Stomach (tissue), 9 donors: ENCODE results near the gene MLLT10. TPM values are rescaled to one million over a fixed set of nuclear protein-coding genes. Genes with fewer than 3 reads are reported as not detected.

ENCODE experiments used
- DNase-seq, 2 donors: peaks; one replicate each; pipeline versions ENCODE4 v3.0.0 to v3.0.0-alpha.2; 2013 to 2019
- H3K27ac ChIP-seq, 5 donors: fragments of 200-600 bp in 4 of 5; sonication (generic) in 4 of 5; one replicate each; pipeline ENCODE4 v1.5.1; 2013 to 2019; ENCODE audit warnings: mild to moderate bottlenecking in 1 of 5, moderate library complexity in 1 of 5
- H3K27me3 ChIP-seq, 3 donors: fragments of 200-600 bp; sonication (generic); one replicate each; pipeline ENCODE4 v1.5.1; 2017 to 2019; ENCODE audit warnings: mixed run types in 1 of 3
- H3K36me3 ChIP-seq, 4 donors: fragments of 200-600 bp; sonication (generic); 1 replicate in 3 of 4; 2 replicates in 1 of 4; pipeline ENCODE4 v1.5.1; 2016 to 2019
- H3K4me1 ChIP-seq, 4 donors: fragments of 200-600 bp; sonication (generic); one replicate each; pipeline ENCODE4 v1.5.1; 2016 to 2019
- H3K4me3 ChIP-seq, 4 donors: fragments of 200-600 bp; sonication (generic) in 3 of 4; one replicate each; pipeline ENCODE4 v1.5.1; 2016 to 2019; ENCODE audit warnings: mild to moderate bottlenecking in 1 of 4
- H3K9me3 ChIP-seq, 4 donors: fragments of 200-600 bp; sonication (generic); one replicate each; pipeline ENCODE4 v1.5.1; 2016 to 2019
- CTCF ChIP-seq, 7 experiments: fragments of 450-650 bp in 4 of 7; fragments of 200-600 bp in 3 of 7; sonication (generic) in 3 of 7; IDR thresholded peaks; one replicate each; pipeline ENCODE4 v1.5.1; 2016 to 2019; ENCODE audit warnings: antibody characterized with exemption in 7 of 7, control low read depth in 2 of 7, mild to moderate bottlenecking in 1 of 7
- EP300 ChIP-seq: sonication (generic); formaldehyde crosslinking; IDR thresholded peaks from one replicate; pipeline ENCODE4 v1.6.1; 2017; ENCODE audit warnings: antibody characterized with exemption
- POLR2A ChIP-seq, 4 donors: fragments of 450-650 bp; IDR thresholded peaks; one replicate each; pipeline ENCODE4 v1.6.1; 2016; ENCODE audit warnings: antibody characterized with exemption in 4 of 4, control low read depth in 2 of 4, mild to moderate bottlenecking in 1 of 4, moderate library complexity in 1 of 4
- POLR2AphosphoS5 ChIP-seq, 3 donors: sonication (generic); formaldehyde crosslinking; IDR thresholded peaks; one replicate each; pipeline ENCODE4 v1.6.1; 2016; ENCODE audit warnings: antibody characterized with exemption in 3 of 3
- WGBS, 5 donors: extraction: QIAGEN DNeasy Blood & Tissue Kit in 3 of 5; methylation state at CpG; one replicate each; pipeline versions ENCODE4 v1.1.5 to v1.1.7; 2013 to 2018; 5-methylcytosine and 5-hydroxymethylcytosine counted together
- intact Hi-C: fragments of 100-400 bp; cut with DNase I; formaldehyde crosslinking; loops from one replicate; pipeline ENCODE4 v1.15.1; 2023; ENCODE audit warnings: low total_unique reads
- polyA plus RNA-seq, 3 donors: library from polyadenylated mRNA; stranded (reverse); fragments of 200-250 nt; gene quantifications; one replicate each; pipeline ENCODE4 v1.2.3, GENCODE V29; 2013
- total RNA-seq, 5 donors: library from RNA; depleted of rRNA; stranded (reverse); fragments of >200 nt; gene quantifications; one replicate each; pipeline versions ENCODE4 v1.1.0 to v1.2.3, GENCODE V29; 2014 to 2016
- donor health status: healthy with polysubstance abuse.
- donor health status: Bipolar disorder and iron deficiency.
- donor health status: healthy.

Gene MLLT10
- total and polyA plus RNA-seq, 8 donors, result 12.8 to 76.9 (median 23.8) TPM

- H3K36me3 ChIP-seq, result peaks cover 0 to 22% (median 14%) of the 10 kb centered on the region in 4 donors
- 91 to 98% (median 94%) methylated on average over 5 of the region's 5 CpGs for WGBS, 5 donors
- H3K4me3 ChIP-seq, result no peak overlapping the region
- DNase-seq, result no peak
- no peaks in the 10 kb centered on the region for H3K9me3 ChIP-seq
- H3K27ac ChIP-seq, result no peak overlapping the region
- H3K4me1 ChIP-seq, result peaks cover 0 to 13% (median 0%) of the 10 kb centered on the region in 4 donors
- H3K27me3 ChIP-seq, result no peaks in the 10 kb centered on the region
- intact Hi-C loops, result no loop called here
- no peak for TF ChIP-seq CTCF (IDR thresholded peaks at IDR 0.05)
These were observed 60.0 kb downstream of the MLLT10 start for GRCh38 chr10:21593986-21594385.

- no peak for DNase-seq
- intact Hi-C loops, result no loop called here
- H3K27ac ChIP-seq, result no peak overlapping the region
- 75 to 82% (median 79%) methylated on average over 2 of the region's 2 CpGs for WGBS, 5 donors
- H3K4me1 ChIP-seq, result peaks cover 0 to 41% (median 3%) of the 10 kb centered on the region in 4 donors
- no peaks in the 10 kb centered on the region for H3K27me3 ChIP-seq
- TF ChIP-seq EP300, result no peak
- no peak for TF ChIP-seq CTCF (IDR thresholded peaks at IDR 0.05)
- TF ChIP-seq POLR2A (IDR thresholded peaks at IDR 0.05), result no peak
- no peak for TF ChIP-seq POLR2AphosphoS5 (IDR thresholded peaks at IDR 0.05)
- H3K4me3 ChIP-seq, result no peak overlapping the region
- peaks cover 0 to 10% (median 8%) of the 10 kb centered on the region in 4 donors for H3K36me3 ChIP-seq
- H3K9me3 ChIP-seq, result no peaks in the 10 kb centered on the region
These were observed 65.5 kb downstream of the MLLT10 start for GRCh38 chr10:21599582-21599981.

GRCh38 chr10:21600804-21601433 is 66.9 kb downstream of the MLLT10 start:
- Histone ChIP-seq H3K4me3 (no peak overlapping the region), H3K4me1 (peaks cover 0 to 44% (median 3%) of the 10 kb centered on the region in 4 donors), H3K9me3 (no peaks in the 10 kb centered on the region), H3K36me3 (peaks cover 0 to 10% (median 8%) of the 10 kb centered on the region in 4 donors), H3K27me3 (no peaks in the 10 kb centered on the region), H3K27ac (no peak overlapping the region)
- WGBS, 5 donors, result 37 to 63% (median 48%) methylated on average over 1 of the region's 1 CpG
- intact Hi-C loops, result no loop called here
- TF ChIP-seq CTCF (IDR thresholded peaks at IDR 0.05) (no peak), POLR2AphosphoS5 (IDR thresholded peaks at IDR 0.05) (no peak), POLR2A (IDR thresholded peaks at IDR 0.05) (no peak), EP300 (no peak)
- no peak for DNase-seq

- Histone ChIP-seq H3K27me3 (no peaks in the 10 kb centered on the region), H3K4me3 (no peak overlapping the region), H3K4me1 (peaks cover 0 to 44% (median 3%) of the 10 kb centered on the region in 4 donors), H3K36me3 (peaks cover 0 to 20% (median 9%) of the 10 kb centered on the region in 4 donors), H3K9me3 (no peaks in the 10 kb centered on the region), H3K27ac (no peak overlapping the region)
- WGBS, 5 donors, result 73 to 94% (median 80%) methylated on average over 1 of the region's 1 CpG
- intact Hi-C loops, result no loop called here
- no peak for DNase-seq
- TF ChIP-seq CTCF (IDR thresholded peaks at IDR 0.05) (no peak), POLR2A (IDR thresholded peaks at IDR 0.05) (no peak), POLR2AphosphoS5 (IDR thresholded peaks at IDR 0.05) (no peak), EP300 (no peak)
These were observed 68.3 kb downstream of the MLLT10 start for GRCh38 chr10:21602313-21602712.
